ENCODE results near the gene NETO2. TPM values are rescaled to one million over a fixed set of nuclear protein-coding genes. Genes with fewer than 3 reads are reported as not detected.

NETO2 gene
- total and polyA plus RNA-seq, 2 of the 13 experiments (the other 11 are each of a cell fraction or from before 2014, with no cell fraction given), result 8.2 to 13.5 TPM

DNA sequence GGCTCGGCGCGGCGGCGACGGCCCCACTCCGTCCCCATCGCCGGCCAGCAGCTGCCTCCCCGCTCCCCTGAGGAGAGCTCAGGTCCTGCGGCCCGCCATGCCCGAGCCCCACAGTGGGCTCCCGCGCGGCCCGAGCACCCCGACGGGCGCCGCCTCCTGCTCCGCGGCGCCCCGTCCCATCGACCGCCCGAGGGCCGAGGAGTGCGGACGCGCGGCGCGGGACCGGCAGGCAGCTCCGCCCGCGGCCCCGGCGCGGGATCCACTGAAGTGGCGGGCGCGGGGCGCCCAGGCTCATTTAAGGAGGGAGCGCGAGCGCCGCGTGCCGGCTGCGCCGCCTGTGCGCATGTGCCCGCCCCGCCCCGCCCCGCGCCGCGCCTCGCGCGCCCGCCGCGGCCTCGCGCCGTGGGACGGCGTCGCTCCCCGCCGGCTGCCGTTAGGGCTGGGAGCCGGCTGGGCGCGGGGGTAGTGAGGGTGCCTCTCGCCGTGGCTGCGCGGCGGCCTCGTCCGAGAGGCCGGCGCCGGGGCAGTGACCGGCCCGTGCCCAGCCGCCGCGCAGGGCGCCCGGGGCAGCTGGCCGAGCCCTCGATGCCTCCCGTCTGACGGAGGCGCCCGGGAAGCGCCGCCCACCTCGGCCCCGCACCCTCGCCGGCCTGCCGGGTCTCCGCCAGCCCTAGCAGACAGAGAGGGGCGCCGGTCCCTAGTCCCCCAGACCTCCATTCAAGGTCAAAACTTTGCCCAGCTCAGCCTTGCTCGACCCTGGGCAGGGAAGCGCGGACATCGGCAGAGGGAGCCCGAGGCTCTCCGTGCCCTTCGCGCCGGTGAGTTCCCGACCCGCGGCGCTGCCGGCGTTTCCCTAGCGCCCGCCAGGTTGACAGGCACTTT lies at the start of gene NETO2 (continued):
- TF ChIP-seq, protein P1, sequence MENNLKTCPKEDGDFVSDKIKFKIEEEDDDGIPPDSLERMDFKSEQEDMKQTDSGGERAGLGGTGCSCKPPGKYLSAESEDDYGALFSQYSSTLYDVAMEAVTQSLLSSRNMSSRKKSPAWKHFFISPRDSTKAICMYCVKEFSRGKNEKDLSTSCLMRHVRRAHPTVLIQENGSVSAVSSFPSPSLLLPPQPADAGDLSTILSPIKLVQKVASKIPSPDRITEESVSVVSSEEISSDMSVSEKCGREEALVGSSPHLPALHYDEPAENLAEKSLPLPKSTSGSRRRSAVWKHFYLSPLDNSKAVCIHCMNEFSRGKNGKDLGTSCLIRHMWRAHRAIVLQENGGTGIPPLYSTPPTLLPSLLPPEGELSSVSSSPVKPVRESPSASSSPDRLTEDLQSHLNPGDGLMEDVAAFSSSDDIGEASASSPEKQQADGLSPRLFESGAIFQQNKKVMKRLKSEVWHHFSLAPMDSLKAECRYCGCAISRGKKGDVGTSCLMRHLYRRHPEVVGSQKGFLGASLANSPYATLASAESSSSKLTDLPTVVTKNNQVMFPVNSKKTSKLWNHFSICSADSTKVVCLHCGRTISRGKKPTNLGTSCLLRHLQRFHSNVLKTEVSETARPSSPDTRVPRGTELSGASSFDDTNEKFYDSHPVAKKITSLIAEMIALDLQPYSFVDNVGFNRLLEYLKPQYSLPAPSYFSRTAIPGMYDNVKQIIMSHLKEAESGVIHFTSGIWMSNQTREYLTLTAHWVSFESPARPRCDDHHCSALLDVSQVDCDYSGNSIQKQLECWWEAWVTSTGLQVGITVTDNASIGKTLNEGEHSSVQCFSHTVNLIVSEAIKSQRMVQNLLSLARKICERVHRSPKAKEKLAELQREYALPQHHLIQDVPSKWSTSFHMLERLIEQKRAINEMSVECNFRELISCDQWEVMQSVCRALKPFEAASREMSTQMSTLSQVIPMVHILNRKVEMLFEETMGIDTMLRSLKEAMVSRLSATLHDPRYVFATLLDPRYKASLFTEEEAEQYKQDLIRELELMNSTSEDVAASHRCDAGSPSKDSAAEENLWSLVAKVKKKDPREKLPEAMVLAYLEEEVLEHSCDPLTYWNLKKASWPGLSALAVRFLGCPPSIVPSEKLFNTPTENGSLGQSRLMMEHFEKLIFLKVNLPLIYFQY (CRISPR knock-in tag; IDR thresholded peaks at IDR 0.05; ENCODE audit: borderline replicate concordance), result no peak
- peak; percentile 36; the same call in 1 of the 2 replicates for TF ChIP-seq FOXC1 (CRISPR knock-in tag; IDR thresholded peaks at IDR 0.05; ENCODE audit: borderline replicate concordance)
- no peak for TF ChIP-seq ATRX (CRISPR knock-in tag; IDR thresholded peaks at IDR 0.05; ENCODE audit: borderline replicate concordance)
- TF ChIP-seq, protein P2, sequence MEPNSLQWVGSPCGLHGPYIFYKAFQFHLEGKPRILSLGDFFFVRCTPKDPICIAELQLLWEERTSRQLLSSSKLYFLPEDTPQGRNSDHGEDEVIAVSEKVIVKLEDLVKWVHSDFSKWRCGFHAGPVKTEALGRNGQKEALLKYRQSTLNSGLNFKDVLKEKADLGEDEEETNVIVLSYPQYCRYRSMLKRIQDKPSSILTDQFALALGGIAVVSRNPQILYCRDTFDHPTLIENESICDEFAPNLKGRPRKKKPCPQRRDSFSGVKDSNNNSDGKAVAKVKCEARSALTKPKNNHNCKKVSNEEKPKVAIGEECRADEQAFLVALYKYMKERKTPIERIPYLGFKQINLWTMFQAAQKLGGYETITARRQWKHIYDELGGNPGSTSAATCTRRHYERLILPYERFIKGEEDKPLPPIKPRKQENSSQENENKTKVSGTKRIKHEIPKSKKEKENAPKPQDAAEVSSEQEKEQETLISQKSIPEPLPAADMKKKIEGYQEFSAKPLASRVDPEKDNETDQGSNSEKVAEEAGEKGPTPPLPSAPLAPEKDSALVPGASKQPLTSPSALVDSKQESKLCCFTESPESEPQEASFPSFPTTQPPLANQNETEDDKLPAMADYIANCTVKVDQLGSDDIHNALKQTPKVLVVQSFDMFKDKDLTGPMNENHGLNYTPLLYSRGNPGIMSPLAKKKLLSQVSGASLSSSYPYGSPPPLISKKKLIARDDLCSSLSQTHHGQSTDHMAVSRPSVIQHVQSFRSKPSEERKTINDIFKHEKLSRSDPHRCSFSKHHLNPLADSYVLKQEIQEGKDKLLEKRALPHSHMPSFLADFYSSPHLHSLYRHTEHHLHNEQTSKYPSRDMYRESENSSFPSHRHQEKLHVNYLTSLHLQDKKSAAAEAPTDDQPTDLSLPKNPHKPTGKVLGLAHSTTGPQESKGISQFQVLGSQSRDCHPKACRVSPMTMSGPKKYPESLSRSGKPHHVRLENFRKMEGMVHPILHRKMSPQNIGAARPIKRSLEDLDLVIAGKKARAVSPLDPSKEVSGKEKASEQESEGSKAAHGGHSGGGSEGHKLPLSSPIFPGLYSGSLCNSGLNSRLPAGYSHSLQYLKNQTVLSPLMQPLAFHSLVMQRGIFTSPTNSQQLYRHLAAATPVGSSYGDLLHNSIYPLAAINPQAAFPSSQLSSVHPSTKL (CRISPR knock-in tag; IDR thresholded peaks at IDR 0.05), result peak; percentile 27; the same call in 1 of the 2 replicates
- no peak for TF ChIP-seq MXD4 (CRISPR knock-in tag; IDR thresholded peaks at IDR 0.05)
- TF ChIP-seq, protein P3, sequence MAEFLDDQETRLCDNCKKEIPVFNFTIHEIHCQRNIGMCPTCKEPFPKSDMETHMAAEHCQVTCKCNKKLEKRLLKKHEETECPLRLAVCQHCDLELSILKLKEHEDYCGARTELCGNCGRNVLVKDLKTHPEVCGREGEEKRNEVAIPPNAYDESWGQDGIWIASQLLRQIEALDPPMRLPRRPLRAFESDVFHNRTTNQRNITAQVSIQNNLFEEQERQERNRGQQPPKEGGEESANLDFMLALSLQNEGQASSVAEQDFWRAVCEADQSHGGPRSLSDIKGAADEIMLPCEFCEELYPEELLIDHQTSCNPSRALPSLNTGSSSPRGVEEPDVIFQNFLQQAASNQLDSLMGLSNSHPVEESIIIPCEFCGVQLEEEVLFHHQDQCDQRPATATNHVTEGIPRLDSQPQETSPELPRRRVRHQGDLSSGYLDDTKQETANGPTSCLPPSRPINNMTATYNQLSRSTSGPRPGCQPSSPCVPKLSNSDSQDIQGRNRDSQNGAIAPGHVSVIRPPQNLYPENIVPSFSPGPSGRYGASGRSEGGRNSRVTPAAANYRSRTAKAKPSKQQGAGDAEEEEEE (CRISPR knock-in tag; IDR thresholded peaks at IDR 0.05; ENCODE audit: borderline replicate concordance), result no peak
- TF ChIP-seq NAIF1 (CRISPR knock-in tag; IDR thresholded peaks at IDR 0.05; ENCODE audit: borderline replicate concordance), result no peak
- no peak for TF ChIP-seq ZNF136 (CRISPR knock-in tag; IDR thresholded peaks at IDR 0.05; ENCODE audit: low read depth)
- TF ChIP-seq ATF7 (IDR thresholded peaks at IDR 0.05), result no peak
- TF ChIP-seq ATF7 (CRISPR knock-in tag; IDR thresholded peaks at IDR 0.05), result peak; percentile 71
- TF ChIP-seq SRY (CRISPR knock-in tag; IDR thresholded peaks at IDR 0.05), result peak; percentile 50; the same call in 1 of the 2 replicates
- no peak for TF ChIP-seq ZFP41 (CRISPR knock-in tag; IDR thresholded peaks at IDR 0.05; ENCODE audit: borderline replicate concordance)
- TF ChIP-seq NCOA2 (CRISPR knock-in tag; IDR thresholded peaks at IDR 0.05), result no peak; the same call in 1 of the 2 replicates
- no peak for TF ChIP-seq HNRNPK (IDR thresholded peaks at IDR 0.05; ENCODE audit: low read depth, low read length, poor library complexity, severe bottlenecking)
- TF ChIP-seq, protein P4, sequence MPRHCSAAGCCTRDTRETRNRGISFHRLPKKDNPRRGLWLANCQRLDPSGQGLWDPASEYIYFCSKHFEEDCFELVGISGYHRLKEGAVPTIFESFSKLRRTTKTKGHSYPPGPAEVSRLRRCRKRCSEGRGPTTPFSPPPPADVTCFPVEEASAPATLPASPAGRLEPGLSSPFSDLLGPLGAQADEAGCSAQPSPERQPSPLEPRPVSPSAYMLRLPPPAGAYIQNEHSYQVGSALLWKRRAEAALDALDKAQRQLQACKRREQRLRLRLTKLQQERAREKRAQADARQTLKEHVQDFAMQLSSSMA (CRISPR knock-in tag; IDR thresholded peaks at IDR 0.05), result no peak
- no peak for TF ChIP-seq JUNB (CRISPR knock-in tag; IDR thresholded peaks at IDR 0.05; ENCODE audit: borderline replicate concordance)
- no peak for TF ChIP-seq KLF16 (CRISPR knock-in tag; IDR thresholded peaks at IDR 0.05)
- TF ChIP-seq ZSCAN25 (CRISPR knock-in tag; IDR thresholded peaks at IDR 0.05), result no peak

Data from HepG2 (cell line).